HG03108 (cell line): ENCODE data around the gene POP5.
"Not testable (repeated sequence)": the region's sequence is repeated elsewhere in the genome, so short reads cannot be mapped to it uniquely, and the experiment has no call there.

Source experiments
- ATAC-seq: cut with Tn5 transposase; IDR thresholded peaks from one replicate; pipeline ENCODE4 v1.9.1; 2021; ENCODE audit warnings: moderate library complexity; ENCODE audit not compliant: unreplicated experiment

Gene POP5, protein sequence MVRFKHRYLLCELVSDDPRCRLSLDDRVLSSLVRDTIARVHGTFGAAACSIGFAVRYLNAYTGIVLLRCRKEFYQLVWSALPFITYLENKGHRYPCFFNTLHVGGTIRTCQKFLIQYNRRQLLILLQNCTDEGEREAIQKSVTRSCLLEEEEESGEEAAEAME

DNA sequence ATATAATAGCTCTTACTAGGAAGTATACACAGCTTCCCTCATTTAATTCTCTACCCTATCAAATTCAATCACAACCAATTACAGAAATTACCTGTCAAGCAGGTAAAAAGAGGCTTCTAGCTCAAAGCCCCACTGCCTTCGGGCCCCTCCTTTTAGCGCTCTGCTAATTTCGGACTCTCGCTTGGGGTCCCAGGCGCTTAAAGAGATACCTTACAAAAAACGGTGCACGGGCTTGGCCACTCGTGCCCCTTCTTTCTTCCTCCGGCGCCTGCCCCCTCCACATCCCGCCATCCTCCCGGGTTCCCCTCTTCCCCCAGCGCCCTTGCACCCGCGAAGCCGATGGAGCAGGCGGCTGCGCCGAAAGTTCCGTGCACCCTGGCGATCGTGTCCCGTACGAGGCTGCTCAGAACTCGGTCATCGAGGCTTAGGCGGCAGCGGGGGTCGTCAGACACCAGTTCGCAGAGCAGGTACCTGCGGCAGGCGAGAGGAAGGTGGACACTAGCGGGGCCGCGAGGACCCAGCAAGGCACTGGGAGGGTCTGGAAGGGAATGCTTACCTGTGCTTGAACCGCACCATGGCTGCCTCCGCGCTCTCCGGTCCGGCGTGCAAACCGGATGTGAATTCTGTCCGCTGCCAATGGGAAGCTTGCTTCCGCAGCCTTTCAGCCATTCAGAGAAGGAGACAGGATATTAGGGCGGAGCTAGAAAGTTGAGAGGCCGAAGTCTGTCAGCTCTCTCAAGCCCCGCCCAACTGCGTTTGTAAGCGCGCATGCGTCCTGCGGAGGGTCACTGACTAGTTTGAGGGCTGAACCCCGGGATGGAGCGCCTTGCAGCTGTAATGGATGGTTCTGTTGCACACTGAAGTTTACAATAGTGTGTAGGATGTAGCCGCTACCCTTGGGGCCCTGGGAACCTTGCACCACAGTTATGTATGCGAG, at the start of gene POP5:
Gene POP5 (minus strand): TSS at position 616 of the 937 bp plus-strand sequence. CDS start 40 bp downstream, at position 576.
- ATAC-seq, result peak; percentile 89

DNA sequence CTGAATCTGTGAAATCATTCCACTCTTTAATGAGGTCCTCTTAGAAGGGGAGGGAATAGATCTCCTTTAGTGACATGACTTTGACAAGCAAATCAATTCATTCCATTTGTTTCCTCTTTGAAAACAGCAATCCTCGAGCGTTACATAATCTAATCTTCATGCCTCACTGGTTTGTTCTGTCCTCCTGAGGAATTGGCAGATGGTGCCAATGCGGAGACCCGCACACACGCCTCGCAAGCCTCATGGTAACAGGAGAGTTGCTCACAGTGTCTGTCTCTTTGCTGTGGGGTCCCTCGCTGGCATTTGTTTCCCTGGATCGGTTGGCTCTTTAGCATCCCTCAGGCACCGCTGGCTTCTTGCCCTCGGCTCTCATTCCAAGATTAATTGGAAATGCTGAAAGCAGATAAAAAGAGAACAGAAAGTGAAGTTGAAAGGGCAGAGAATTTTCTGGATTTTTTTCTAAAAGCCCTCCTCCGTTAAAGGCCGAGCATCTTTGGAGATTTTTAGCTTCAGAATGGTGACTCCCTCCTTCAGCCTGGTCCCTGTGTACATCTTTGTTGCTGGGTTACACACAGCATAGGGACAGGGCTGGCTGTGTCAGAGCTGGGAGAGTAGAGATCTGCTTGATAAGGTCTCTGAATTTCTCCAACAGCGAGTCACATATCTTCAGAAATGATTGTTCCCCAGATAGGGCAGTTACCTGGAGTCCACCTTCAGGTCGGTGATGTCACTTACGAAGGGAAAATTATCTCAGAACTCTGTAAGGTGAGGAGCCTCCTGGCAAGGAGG, 49.1 kb upstream of the POP5 start:
- no peak for ATAC-seq

DNA sequence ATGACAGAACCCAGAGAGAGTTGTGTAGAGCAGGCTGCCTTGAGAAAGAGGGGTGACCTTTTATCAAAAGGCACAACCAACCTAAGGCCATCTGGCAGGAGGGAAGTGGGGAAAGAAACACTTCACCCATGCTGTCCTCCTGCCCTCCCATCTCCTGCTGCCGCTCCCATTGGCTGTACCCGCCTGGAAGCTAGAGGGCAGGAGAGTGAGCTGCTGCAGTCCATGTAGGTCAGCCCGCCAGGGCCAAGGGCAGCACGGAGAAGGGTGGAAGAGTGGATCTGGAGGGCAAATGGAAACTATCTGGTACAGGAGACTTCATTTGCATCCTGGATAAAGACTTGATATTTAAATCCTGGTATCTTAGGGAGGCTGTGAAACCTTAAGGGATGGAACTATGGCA, 47.7 kb upstream of the POP5 start:
- ATAC-seq, result no peak

DNA sequence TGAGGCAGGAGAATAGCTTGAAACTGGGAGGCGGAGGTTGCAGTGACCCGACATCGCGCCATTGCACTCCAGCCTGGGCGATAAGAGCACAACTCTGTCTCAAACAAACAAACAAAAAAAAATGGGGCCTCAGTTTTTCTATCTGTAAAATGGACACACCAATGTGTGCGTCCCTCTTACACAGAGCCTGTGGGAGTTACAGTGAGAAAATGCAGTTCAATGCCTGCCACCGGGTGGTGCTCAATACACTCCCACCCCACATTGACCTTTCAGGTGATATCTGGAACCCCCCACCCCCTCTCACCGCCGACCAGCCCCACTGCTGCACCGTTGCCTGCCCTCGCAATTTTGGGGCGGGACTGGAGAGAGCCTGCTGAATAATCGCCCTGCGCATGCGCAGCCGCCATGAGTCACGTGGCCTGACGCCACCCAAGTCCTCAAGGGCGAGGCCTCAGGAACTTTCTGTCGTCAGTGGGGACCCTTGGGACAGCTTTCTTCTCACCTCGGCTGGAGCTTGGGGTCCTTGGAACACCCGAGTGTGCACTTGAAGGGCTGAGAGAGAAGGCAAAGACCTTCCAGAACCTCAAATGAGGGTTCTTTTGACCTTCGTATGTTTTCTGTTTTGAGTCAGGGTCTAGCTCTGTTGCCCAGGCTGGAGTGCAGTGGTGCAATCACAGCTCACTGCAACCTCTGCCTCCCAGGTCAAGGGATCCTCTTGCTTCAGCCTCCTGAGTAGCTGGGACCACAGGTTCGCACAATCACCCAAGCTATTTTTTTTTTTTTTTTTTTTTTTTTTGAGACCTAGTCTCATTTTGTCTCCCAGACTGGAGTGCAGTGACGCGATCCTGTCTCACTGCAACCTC, 44.6 kb upstream of the POP5 start:
- no peak for ATAC-seq

DNA sequence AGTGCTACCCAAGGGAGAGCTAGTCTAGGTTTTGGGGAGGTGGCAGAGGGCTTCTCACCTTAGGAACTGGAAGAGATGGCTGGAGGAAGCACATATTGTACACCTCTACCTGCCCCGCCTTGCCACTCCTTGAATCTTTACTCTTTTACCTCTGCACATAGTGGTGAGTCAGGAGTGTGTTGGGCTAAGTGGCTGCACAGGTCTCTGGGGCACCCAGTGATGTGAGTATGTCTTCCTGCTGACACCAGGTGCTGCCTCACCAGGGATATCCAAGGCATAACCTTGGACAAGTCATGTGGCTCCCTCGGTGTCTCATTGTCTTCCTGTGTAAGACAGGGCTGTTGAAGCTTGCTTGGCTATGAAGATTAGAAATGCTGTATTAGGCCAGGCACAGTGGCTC, 39.4 kb upstream of the POP5 start:
- ATAC-seq, result no peak

DNA sequence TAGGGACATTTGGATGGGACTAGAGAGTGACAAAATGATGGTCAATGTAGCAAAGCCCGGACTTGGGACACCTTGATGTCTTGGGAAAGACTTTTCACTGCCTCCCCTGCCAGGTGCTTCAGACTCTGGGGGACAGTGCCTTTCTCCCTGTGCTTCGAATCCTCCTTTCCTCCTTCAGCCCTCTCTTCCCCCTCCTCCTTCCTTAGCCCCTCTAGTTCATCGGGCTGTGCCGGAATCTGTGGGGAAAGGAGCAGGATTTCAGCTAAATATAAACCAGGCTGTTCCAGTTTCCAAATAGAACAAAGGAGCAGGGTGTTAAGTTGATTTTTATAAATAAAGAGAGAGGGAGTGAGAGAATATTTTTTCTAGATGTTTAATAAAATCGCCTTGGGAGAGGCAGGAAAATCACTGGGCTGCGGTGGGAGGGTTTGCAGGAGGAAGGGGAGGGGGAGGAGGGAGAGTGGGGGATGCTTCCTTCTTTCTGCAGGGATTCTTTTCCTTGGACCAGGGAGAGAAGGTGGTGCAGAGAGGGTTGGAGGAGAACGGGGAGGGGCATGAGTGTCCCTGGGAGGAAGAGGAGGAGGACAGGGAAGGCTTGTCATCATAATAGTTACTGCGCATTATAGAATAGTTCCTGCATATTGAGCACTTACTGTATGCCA, 37.9 kb upstream of the POP5 start:
- ATAC-seq, result no peak

DNA sequence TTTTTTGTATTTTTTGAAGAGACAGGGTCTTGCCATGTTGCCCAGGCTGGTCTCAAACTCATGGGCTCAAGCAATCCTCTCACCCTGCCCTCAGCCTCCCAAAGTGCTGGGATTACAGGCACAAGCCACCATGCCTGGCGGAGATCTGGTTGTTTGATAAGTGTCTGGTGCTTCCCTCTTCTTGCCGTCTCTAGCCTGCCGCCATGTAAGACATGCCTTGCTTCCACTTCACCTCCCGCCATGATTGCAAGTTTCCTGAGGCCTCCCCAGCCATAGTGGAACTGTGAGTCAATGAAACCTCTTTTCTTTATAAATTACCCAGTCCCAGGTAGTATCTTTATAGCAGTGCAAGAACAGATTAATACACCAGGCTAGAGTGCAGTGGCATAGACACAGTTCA, 36.6 kb upstream of the POP5 start:
- not testable (repeated sequence) for ATAC-seq

DNA sequence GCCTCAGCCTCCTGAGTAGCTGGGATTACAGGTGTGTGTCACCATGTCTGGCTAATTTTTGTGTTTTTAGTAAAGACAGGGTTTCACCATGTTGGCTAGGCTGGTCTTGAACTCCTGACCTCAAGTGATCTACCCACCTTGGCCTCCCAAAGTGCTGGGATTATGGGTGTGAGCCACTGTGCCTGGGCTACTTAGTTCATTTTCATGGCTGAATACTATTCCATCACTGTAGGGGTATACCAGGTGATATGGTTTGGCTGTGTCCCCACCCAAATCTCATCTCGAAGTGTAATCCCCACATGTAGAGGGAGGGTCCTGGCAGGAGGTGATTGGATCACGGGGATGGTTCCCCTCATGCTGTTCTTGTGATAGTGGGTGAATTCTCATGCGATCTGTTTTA, 36.0 kb upstream of the POP5 start:
- ATAC-seq, result not testable (repeated sequence)

DNA sequence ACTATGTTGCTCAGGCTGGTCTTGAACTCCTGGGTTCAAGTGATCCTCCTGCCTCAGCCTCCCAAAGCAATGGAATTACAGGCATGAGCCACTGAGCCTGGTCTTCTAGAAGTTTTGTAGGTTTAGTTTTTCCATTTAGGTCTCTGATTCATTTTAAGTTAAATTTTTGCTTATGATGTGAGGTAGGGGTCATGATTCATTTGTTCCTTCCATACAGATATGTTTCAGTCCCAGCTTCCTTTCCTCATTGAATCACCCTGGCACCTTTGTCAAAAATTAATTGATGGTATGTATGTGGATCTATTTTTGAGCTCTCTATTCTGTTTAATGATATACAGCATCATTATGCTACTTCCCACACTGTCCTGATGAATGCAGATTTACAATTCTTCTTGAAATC, 33.6 kb upstream of the POP5 start:
- no peak for ATAC-seq

DNA sequence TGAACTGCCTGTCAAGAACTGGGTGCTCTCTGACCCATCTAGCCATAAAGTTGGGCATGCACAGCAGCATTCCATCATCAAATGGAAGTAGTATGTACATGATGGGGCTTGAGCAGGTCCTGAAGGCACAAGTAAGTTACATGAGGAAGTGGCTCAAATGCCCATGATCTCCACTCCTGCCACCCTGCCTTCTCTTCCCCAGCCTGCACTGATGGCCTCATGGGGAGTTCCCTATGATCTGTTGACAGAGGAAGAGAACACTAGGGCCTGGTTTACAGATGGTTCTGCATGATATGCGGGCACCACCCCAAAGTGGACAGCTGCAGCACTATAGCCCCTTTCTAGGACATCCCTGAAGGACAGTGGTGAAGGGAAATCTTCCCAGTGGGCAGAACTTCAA, 30.3 kb upstream of the POP5 start:
- not testable (repeated sequence) for ATAC-seq

DNA sequence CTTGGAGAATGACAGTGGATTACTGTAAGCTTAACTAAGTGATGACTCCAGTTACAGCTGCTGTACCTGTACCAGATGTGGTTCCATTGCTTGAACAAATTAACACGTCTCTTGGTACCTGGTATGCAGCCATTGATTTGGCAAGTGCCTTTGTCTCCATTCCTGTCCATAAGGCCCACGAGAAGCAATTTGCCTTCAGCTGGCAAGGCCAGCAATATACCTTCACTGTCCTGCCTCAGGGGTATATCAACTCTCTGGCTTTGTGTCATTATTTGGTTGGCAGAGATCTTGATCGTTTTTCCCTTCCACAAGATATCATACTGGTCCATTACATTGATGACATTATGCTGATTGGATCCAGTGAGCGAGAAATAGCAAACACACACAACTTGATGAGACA, 29.4 kb upstream of the POP5 start:
- no peak for ATAC-seq

DNA sequence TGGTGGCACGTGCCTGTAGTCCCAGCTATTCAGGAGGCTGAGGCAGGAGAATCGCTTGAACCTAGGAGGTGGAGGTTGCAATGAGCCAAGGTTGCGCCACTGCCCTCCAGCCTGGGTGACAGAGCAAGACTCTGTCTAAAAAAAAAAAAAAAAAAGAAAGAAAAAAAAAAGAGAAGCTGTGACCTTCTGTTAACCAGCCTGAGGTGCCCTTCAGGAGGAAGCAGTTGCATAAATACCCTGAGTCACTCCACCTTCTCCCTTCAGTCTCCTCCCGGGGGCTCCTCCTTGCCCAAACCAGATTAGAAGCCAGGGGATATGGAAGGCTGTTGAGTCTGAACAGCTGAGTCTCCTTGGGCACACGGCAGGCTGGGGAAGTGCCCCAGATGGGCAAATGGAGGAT, 21.2 kb upstream of the POP5 start:
- ATAC-seq, result not testable (repeated sequence)

DNA sequence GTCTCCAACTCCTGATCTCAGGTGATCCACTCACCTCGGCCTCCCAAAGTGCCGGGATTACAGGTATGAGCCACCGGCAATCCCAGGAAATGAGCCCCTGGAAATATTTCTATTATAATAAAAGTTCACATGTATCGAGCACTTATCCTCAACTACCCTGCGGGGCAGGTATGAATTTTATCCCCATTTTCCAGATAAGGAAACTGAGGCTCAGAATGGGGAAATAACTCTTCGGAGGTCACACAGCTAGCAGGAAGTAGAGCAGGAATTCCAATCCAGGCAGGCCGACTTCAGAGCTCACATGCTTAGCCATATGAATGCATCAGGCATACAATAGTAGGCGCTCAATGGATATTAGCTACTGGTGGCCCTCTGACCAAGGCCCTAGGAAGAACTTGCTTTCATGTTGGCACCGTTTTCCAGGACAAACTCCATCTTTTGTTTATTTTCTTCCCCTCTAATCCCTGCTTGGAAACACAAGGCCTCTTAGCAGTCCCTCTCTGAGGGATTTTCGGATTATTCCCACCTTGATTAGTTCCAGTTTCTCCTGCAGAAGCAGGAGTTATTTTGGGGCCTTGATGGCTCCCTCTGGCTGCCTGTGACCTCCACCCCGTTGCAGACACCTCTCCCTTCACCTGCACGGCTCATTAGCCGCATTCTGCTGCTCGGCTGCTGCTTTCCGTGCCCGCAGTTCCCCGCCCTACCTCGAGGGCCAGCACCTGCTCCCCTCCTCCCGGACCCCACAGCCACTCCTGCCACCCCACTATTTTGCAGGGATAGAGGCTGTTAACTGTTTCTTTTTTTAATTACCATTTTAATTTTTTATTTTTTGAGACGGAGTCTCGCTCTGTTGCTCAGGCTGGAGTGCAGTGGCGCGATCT, 18.7 kb upstream of the POP5 start:
- no peak for ATAC-seq

DNA sequence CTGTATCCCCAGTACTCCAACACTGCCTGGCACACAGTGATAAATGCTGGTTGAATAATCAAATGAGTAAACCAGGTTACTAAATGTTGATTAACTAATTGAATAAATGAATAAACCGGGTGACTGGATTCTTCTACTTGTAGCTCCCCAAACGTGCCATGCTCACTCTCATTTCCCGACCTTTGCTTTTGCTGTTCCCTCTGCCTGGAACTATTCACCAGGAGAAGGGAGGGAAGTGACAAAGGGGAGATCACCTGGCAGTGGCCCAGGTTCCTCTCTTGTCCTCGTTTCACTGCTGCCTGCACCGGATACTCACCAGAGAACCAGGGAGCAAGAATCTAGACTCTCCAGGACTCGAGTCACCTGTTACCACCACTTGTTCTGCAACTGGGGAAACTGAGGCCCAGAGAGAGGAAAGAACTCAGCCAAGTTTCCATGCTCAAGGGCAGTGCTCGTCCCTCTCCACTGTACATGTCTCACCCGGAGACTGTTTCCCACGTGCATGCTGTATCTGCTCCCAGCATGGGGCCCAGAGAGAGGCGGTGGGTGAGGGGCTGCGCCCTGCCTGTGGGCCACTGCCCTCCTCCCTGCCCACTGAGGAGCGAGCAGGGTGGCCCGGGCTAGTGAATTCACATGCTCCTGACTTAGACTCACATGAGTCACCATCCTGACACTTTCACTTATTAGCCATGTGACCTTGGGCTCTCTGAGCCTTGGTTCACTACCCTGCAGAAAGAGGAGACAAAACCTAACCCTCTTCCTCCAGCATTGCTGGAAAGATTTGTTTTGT, 17.7 kb upstream of the POP5 start:
- ATAC-seq, result no peak

DNA sequence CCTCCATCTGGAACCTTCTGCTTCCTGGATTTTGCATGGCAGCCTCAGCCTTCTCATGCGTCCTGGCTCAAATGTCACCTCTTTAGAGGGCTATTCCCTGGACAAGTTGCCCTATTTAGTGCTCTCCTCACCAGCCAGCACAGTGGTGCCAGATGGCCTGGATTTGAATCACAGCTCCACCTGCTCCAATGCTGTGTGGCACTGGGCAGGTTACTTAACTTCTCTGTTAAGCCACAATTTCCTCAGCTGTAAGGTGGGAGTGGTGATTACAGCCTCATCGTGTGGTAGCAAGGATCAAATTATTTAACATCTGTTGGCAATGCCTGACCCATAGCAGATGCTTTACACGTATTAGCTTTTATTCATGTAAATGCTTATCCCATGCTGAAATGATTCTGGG, 16.7 kb upstream of the POP5 start:
- no peak for ATAC-seq

DNA sequence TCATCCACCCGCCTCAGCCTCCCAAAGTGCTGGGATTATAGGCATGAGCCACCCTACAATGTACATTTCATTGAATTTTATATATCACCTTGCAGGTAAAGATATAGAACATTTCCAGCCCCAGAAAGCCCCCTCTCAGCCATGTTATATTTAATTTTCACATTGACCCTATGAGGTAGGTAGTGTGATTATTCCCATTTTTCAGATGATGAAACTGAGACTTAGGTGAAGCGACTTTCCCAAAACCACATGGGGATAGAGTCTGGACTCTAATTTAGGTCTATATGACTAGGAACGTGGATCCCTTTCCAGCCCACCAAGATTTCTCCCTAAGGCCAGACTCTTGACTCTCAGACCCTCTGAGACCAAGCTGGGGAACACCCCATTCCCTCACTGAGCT, 15.7 kb upstream of the POP5 start:
- no peak for ATAC-seq

DNA sequence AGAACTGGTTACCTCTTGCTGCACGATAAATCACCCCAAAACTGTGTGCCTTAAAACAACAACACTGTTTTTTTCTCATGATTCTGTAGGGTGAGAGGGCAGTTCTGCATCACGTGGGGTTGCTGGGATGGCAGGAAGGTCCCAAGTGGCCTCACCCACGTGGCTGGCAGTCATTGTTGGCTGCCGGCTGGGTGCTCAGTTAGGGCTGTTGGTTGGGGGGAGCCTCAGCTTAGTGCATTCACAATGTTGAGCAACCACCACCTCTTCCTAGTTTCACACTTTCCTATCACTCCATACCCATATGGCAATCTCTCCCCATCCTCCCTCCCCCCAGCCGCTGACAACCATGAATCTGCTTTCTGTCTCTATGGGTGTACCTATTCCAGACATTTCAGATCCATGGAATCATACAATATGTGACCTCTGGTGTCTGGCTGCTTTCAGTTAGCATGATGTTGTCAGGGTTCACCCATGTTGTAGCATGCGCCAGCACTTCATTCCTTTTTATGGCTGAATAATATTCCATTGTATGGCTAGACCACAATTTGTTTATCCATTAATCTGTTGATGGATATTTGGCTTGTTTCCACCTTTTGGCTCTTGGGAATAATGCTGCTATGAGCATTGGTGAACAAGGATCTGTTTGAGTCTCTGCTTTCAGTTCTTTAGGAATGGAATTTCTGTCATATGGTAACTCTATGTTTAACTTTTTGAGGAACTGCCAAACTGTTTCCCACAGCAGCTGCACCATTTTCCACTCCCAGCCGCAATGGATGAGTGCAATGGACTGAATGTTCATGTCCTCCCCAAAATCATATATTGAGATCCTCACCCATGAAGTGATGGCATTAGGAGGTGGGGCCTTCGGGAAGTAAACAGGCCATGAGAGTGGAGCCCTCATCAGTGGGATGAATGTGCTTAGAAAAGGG, 11.2 kb upstream of the POP5 start:
- no peak for ATAC-seq
